HG02943 (cell line): ENCODE data around the gene CREB3L1.
"Not testable (repeated sequence)": the region's sequence is repeated elsewhere in the genome, so short reads cannot be mapped to it uniquely, and the experiment has no call there.

Experiments
- ATAC-seq: cut with Tn5 transposase; IDR thresholded peaks from one replicate; pipeline ENCODE4 v1.9.1; 2021; ENCODE audit warnings: mild to moderate bottlenecking, low read depth, moderate library complexity; ENCODE audit not compliant: unreplicated experiment

Gene CREB3L1

GRCh38 chr11:46248289-46249102, 29.0 kb upstream of the CREB3L1 start:
- no peak for ATAC-seq

GRCh38 chr11:46249103-46249937, 28.1 kb upstream of the CREB3L1 start:
- no peak for ATAC-seq

GRCh38 chr11:46249938-46250744, 27.3 kb upstream of the CREB3L1 start:
- ATAC-seq, result no peak

- ATAC-seq, result no peak
Measured at GRCh38 chr11:46250745-46251052, 26.8 kb upstream of the CREB3L1 start.

GRCh38 chr11:46251954-46252353, 25.5 kb upstream of the CREB3L1 start:
- ATAC-seq, result no peak

- no peak for ATAC-seq
Measured at GRCh38 chr11:46252373-46252914, 25.0 kb upstream of the CREB3L1 start.

GRCh38 chr11:46253258-46254132, 24.0 kb upstream of the CREB3L1 start:
- ATAC-seq, result no peak

GRCh38 chr11:46254133-46254491, 23.4 kb upstream of the CREB3L1 start:
- no peak for ATAC-seq

- ATAC-seq, result no peak
Measured at GRCh38 chr11:46256540-46257001, 20.9 kb upstream of the CREB3L1 start.

- not testable (repeated sequence) for ATAC-seq
Measured at GRCh38 chr11:46259347-46259746, 18.1 kb upstream of the CREB3L1 start.

GRCh38 chr11:46259971-46260560, 17.4 kb upstream of the CREB3L1 start:
- ATAC-seq, result no peak

GRCh38 chr11:46263120-46263519, 14.3 kb upstream of the CREB3L1 start:
- ATAC-seq, result no peak

- ATAC-seq, result no peak
Measured at GRCh38 chr11:46264030-46264429, 13.4 kb upstream of the CREB3L1 start.

GRCh38 chr11:46264976-46265375, 12.5 kb upstream of the CREB3L1 start:
- no peak for ATAC-seq

- ATAC-seq, result no peak
Measured at GRCh38 chr11:46265764-46266163, 11.7 kb upstream of the CREB3L1 start.

- ATAC-seq, result no peak
Measured at GRCh38 chr11:46267930-46268329, 9.5 kb upstream of the CREB3L1 start.

- ATAC-seq, result no peak
Measured at GRCh38 chr11:46270684-46271083, 6.8 kb upstream of the CREB3L1 start.

GRCh38 chr11:46271407-46271806, 6.1 kb upstream of the CREB3L1 start:
- no peak for ATAC-seq
